ENCODE measurements around the gene TEX36. TPM values are rescaled to one million over a fixed set of nuclear protein-coding genes. Genes with fewer than 3 reads are reported as not detected.

TEX36 gene
- total and polyA plus RNA-seq, 2 of the 13 experiments (the other 11 are each of a cell fraction or from before 2014, with no cell fraction given) = not detected

DNA sequence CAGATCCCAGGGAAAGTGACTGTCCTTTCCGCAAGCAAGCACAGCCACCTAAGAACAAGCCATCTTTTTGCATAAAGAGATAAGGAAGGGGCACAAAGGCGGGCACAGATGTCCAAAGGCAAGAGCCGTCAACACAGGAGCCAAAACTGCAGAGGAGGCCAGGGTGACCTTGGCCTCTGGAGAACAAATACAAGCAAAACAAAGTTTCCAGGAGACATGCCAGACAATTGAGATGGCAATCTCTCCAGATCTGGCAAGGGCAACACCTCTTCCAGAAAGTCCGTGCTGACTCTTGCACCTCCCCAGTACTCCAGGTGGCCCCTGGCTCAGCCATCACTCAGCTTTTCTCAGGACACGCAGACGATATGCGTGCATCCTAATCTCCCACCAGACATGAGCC lies 58.2 kb downstream of the TEX36 start:
- Histone ChIP-seq H3K4me3 (replicated peaks in 1 of 3; ENCODE audit: insufficient read depth in 1 of 3, low read depth in 2 of 3, low read length in 3 of 3) (no peak overlapping the region), H4K20me1 (ENCODE audit: insufficient read depth, low read length) (no peaks in the 10 kb centered on the region), H3K9me3 (ENCODE audit: low read length) (no peaks in the 10 kb centered on the region), H3K27me3 (ENCODE audit: control insufficient read depth in 1 of 2, insufficient read depth in 2 of 2, low read length in 2 of 2) (peaks cover 0 to 28% of the 10 kb centered on the region in 2 experiments; a peak in 4 of 5 replicates), H3K9ac (ENCODE audit: insufficient read depth, low read depth, low read length) (no peak overlapping the region), H3K4me2 (ENCODE audit: low read depth, low read length) (no peak overlapping the region), H3K27ac (ENCODE audit: extremely low read length, insufficient read depth, low read length) (no peak overlapping the region), H3K4me1 (ENCODE audit: insufficient read depth, low read length) (no peaks in the 10 kb centered on the region), H3K36me3 (replicated peaks in 1 of 2; ENCODE audit: control insufficient read depth in 1 of 2, insufficient read depth in 2 of 2, low read length in 2 of 2) (no peaks in the 10 kb centered on the region), H2AFZ (ENCODE audit: low read length) (no peak overlapping the region), H3K79me2 (ENCODE audit: insufficient read depth, low read length) (no peaks in the 10 kb centered on the region)
- POLR2A ChIA-PET = no interaction called here
- CTCF ChIA-PET (ENCODE audit: low intra/inter-chr PET ratio, low total read pairs) = no interaction called here
- no peak for DNase-seq (ENCODE audit: low spot score)
- ATAC-seq = no peak
- WGBS (ENCODE audit: low lambda C conversion rate) = 4% methylated on average over 5 of the region's 7 CpGs
- intact Hi-C loops (cut with micrococcal nuclease; ENCODE audit: unreplicated experiment) (no loop called here), in situ Hi-C loops (cut with HindIII; ENCODE audit: extremely low pct_ligation_motif_present, low pct_unique_long_range_greater_than_20kb) (no loop called here)
- TF ChIP-seq ZNF207 (IDR thresholded peaks at IDR 0.05; ENCODE audit: borderline replicate concordance) = no peak
- no peak for TF ChIP-seq EP300 (IDR thresholded peaks at IDR 0.05; ENCODE audit: low read depth in 2 of 2, low read length in 2 of 2)
- TF ChIP-seq EP300 (CRISPR knock-in tag; IDR thresholded peaks at IDR 0.05; ENCODE audit: borderline replicate concordance) = no peak
- TF ChIP-seq STAT5B (CRISPR knock-in tag; IDR thresholded peaks at IDR 0.05) = no peak
- no peak for TF ChIP-seq ZNF766 (CRISPR knock-in tag; IDR thresholded peaks at IDR 0.05; ENCODE audit: borderline replicate concordance)
- no peak for TF ChIP-seq PAX8 (CRISPR knock-in tag; IDR thresholded peaks at IDR 0.05; ENCODE audit: borderline replicate concordance)
- TF ChIP-seq ZBTB7A (CRISPR knock-in tag; IDR thresholded peaks at IDR 0.05) = no peak
- TF ChIP-seq ZNF550 (CRISPR knock-in tag; IDR thresholded peaks at IDR 0.05; ENCODE audit: borderline replicate concordance) = no peak
- no peak for TF ChIP-seq ZNF605 (CRISPR knock-in tag; IDR thresholded peaks at IDR 0.05)
- no peak for TF ChIP-seq ZMYM2 (CRISPR knock-in tag; IDR thresholded peaks at IDR 0.05)
- no peak for TF ChIP-seq STAG1 (CRISPR knock-in tag; IDR thresholded peaks at IDR 0.05)
- no TSS peak for BruUV-seq (replicated peaks)
- FAIRE-seq = no peak

DNA sequence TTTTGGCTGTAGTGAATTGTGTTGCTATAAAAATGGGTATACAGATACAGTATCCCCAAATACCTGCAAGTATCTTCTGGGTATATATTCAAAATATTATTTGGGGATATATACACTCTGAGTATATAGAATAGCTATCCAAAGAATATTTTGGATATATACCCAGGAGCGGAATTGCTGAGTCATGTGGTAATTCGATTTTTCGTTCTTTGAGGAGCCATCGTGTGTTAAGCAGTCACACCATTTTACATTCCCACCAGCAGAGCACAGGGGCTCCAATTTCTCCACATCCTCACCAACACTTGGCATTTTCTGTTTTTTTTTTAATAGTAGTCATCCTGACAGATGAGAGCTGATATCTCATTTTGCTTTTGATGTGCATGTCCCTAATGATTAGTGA lies 61.9 kb downstream of the TEX36 start:
- FAIRE-seq = no peak
- Histone ChIP-seq H3K27ac (ENCODE audit: extremely low read length, insufficient read depth, low read length) (no peak overlapping the region), H4K20me1 (ENCODE audit: insufficient read depth, low read length) (no peaks in the 10 kb centered on the region), H3K4me1 (ENCODE audit: insufficient read depth, low read length) (no peaks in the 10 kb centered on the region), H3K9ac (ENCODE audit: insufficient read depth, low read depth, low read length) (no peak overlapping the region), H2AFZ (ENCODE audit: low read length) (no peak overlapping the region), H3K4me2 (ENCODE audit: low read depth, low read length) (no peak overlapping the region), H3K9me3 (ENCODE audit: low read length) (no peaks in the 10 kb centered on the region), H3K36me3 (replicated peaks in 1 of 2; ENCODE audit: control insufficient read depth in 1 of 2, insufficient read depth in 2 of 2, low read length in 2 of 2) (no peaks in the 10 kb centered on the region), H3K79me2 (ENCODE audit: insufficient read depth, low read length) (no peaks in the 10 kb centered on the region), H3K27me3 (ENCODE audit: control insufficient read depth in 1 of 2, insufficient read depth in 2 of 2, low read length in 2 of 2) (peaks cover 0 to 14% of the 10 kb centered on the region in 2 experiments; a peak in 3 of 5 replicates), H3K4me3 (replicated peaks in 1 of 3; ENCODE audit: insufficient read depth in 1 of 3, low read depth in 2 of 3, low read length in 3 of 3) (no peak overlapping the region)
- WGBS (ENCODE audit: low lambda C conversion rate) = 3% methylated on average over 4 of the region's 4 CpGs
- in situ Hi-C loops (cut with HindIII; ENCODE audit: extremely low pct_ligation_motif_present, low pct_unique_long_range_greater_than_20kb) = no loop called here
- CTCF ChIA-PET (ENCODE audit: low intra/inter-chr PET ratio, low total read pairs) = no interaction called here
- POLR2A ChIA-PET = no interaction called here
- no peak for ATAC-seq
- intact Hi-C loops (cut with micrococcal nuclease; ENCODE audit: unreplicated experiment) = no loop called here
- BruUV-seq (replicated peaks) = no TSS peak
- no peak for DNase-seq (ENCODE audit: low spot score)
- TF ChIP-seq ZNF839 (CRISPR knock-in tag; IDR thresholded peaks at IDR 0.05; ENCODE audit: borderline replicate concordance) (no peak), ZBTB3 (CRISPR knock-in tag; IDR thresholded peaks at IDR 0.05; ENCODE audit: borderline replicate concordance, low read depth) (no peak), MAFK (conservative IDR thresholded peaks at IDR 0.05 in 1 of 2, IDR thresholded peaks at IDR 0.05 in 1 of 2; ENCODE audit: low read length in 2 of 2) (peak; percentile 60 to 78), MLXIP (CRISPR knock-in tag; IDR thresholded peaks at IDR 0.05; ENCODE audit: borderline replicate concordance) (no peak), NFE2L2 (IDR thresholded peaks at IDR 0.05; ENCODE audit: low read length) (peak; percentile 71), THAP7 (CRISPR knock-in tag; IDR thresholded peaks at IDR 0.05) (no peak), PAWR (CRISPR knock-in tag; IDR thresholded peaks at IDR 0.05; ENCODE audit: borderline replicate concordance) (no peak)

Data from HepG2 (cell line).